A549 (cell line): ENCODE data around the gene CYP26A1. TPM values are rescaled to one million over a fixed set of nuclear protein-coding genes. Genes with fewer than 3 reads are reported as not detected.

Source experiments
- ATAC-seq, 2 experiments: fragments of 200-7000 bp in 1 of 2; fragments of >200 bp in 1 of 2; cut with Nextera tagmentation in 1 of 2; cut with Tn5 transposase in 1 of 2; 3 replicates each; pipeline versions ENCODE4 v1.8.0 to v1.9.1; 2018 to 2020; ENCODE audit warnings: mild to moderate bottlenecking in 1 of 2, moderate library complexity in 1 of 2
- CTCF ChIA-PET: fragments of 300-600 bp; sonication (Branson Sonifier 250); formaldehyde crosslinking; extraction: SDS; loops from one replicate; lab custom pipeline; 2021; ENCODE audit warnings: antibody characterized with exemption, inconsistent platforms; lab: Yijun Ruan, JAX
- POLR2A ChIA-PET: fragments of 350-600 bp; formaldehyde crosslinking; extraction: SDS; loops from one replicate; lab custom pipeline; 2021; ENCODE audit warnings: antibody characterized with exemption, inconsistent platforms; lab: Yijun Ruan, JAX
- DNase-seq, 2 experiments: peaks; one replicate each; pipeline versions ENCODE4 v3.0.0 to v3.0.0-alpha.2; 2011 to 2016; ENCODE audit warnings: low read depth in 1 of 2, low spot score in 1 of 2
- FAIRE-seq: peaks from 2 replicates; lab custom pipeline; 2011; peaks lifted over from hg19 to GRCh38; lab: Jason Lieb, UNC
- H3K27ac ChIP-seq, 2 experiments: fragments of >200 bp; sonication (Bioruptor Twin); formaldehyde crosslinking; 3 replicates each; pipeline ENCODE4 v1.5.1; 2016 to 2017
- H3K4me1 ChIP-seq: fragments of >200 bp; sonication (Bioruptor Twin); formaldehyde crosslinking; 3 replicates; pipeline ENCODE4 v1.6.1; 2016
- H3K4me2 ChIP-seq: fragments of >200 bp; sonication (Bioruptor Twin); formaldehyde crosslinking; 3 replicates; pipeline ENCODE4 v1.6.1; 2016
- H3K4me3 ChIP-seq: fragments of >200 bp; sonication (Bioruptor Twin); formaldehyde crosslinking; 3 replicates; pipeline ENCODE4 v1.5.1; 2016
- H3K9me3 ChIP-seq: fragments of >200 bp; sonication (Bioruptor Twin); formaldehyde crosslinking; 3 replicates; pipeline ENCODE4 v1.6.1; 2016
- CEBPB ChIP-seq, 2 experiments: fragments of >200 bp in 1 of 2; sonication (Bioruptor Twin) in 1 of 2; formaldehyde crosslinking in 1 of 2; IDR thresholded peaks; 2 replicates each; pipeline ENCODE4 v1.6.1; 2012 to 2016
- EHMT2 ChIP-seq: fragments of 200-600 bp; sonication (generic); IDR thresholded peaks from 2 replicates; pipeline ENCODE4 v1.6.1; 2016; ENCODE audit warnings: antibody characterized with exemption, low read depth, mild to moderate bottlenecking, moderate library complexity
- ESRRA ChIP-seq: fragments of 150-350 bp; IDR thresholded peaks from 2 replicates; pipeline ENCODE4 v1.6.1; 2014; ENCODE audit warnings: mild to moderate bottlenecking, low read length, borderline replicate concordance
- HEYL ChIP-seq: fragments of 250-450 bp; sonication (Bioruptor Pico); IDR thresholded peaks from 2 replicates; pipeline ENCODE4 v1.8.0; 2021; ENCODE audit warnings: mild to moderate bottlenecking, moderate library complexity
- HOXA7 ChIP-seq: fragments of 250-450 bp; sonication (Bioruptor Pico); IDR thresholded peaks from 2 replicates; pipeline ENCODE4 v1.5.0; 2020; ENCODE audit warnings: mild to moderate bottlenecking, moderate library complexity
- HOXB13 ChIP-seq: fragments of 250-450 bp; sonication (Bioruptor Pico); IDR thresholded peaks from 2 replicates; pipeline ENCODE4 v1.5.0; 2020; ENCODE audit warnings: low read depth, mild to moderate bottlenecking, moderate library complexity
- JUN ChIP-seq, 2 experiments: fragments of >200 bp; sonication (Bioruptor Twin); formaldehyde crosslinking; IDR thresholded peaks; 2 replicates in 1 of 2; 3 replicates in 1 of 2; pipeline ENCODE4 v1.6.1; 2016 to 2017
- NR3C1 ChIP-seq: fragments of >200 bp; sonication (Bioruptor Twin); formaldehyde crosslinking; IDR thresholded peaks from 3 replicates; pipeline ENCODE4 v1.6.1; 2017
- PHF8 ChIP-seq: fragments of 200-600 bp; sonication (generic); IDR thresholded peaks from 2 replicates; pipeline ENCODE4 v1.6.1; 2016; ENCODE audit warnings: low read depth, mild to moderate bottlenecking, antibody characterized with exemption, moderate library complexity, borderline replicate concordance
- SMC3 ChIP-seq: fragments of >200 bp; sonication (Bioruptor Twin); formaldehyde crosslinking; IDR thresholded peaks from 3 replicates; pipeline ENCODE4 v1.6.1; 2018; ENCODE audit warnings: inconsistent platforms
- ZSCAN20 ChIP-seq: fragments of 250-450 bp; sonication (Bioruptor Pico); IDR thresholded peaks from 2 replicates; pipeline ENCODE4 v1.8.0; 2022; ENCODE audit warnings: mild to moderate bottlenecking, moderate library complexity
- WGBS: methylation state at CpG from one replicate; pipeline ENCODE4 v1.1.6; 2017; ENCODE audit errors: missing lambda C conversion rate; 5-methylcytosine and 5-hydroxymethylcytosine counted together
- polyA plus RNA-seq, 4 experiments: library from polyadenylated mRNA; depleted of rRNA in 3 of 4; stranded (reverse); fragments of >200 nt; fragmentation: RNase III in 1 of 4; extraction: RNeasy Plus Mini Kit Qiagen cat#74134 plus additional on column Dnase treatment in 1 of 4; gene quantifications; 2 replicates in 3 of 4; 3 replicates in 1 of 4; pipeline ENCODE4 v1.2.3, GENCODE V29; 2011 to 2017
- TF ChIP-seq, protein P1 (sequence below): fragments of >200 bp; sonication (Bioruptor Twin); formaldehyde crosslinking; IDR thresholded peaks from 3 replicates; pipeline ENCODE4 v1.6.1; 2016
- TF ChIP-seq, protein P2 (sequence below): fragments of 250-450 bp; sonication (Bioruptor Pico); IDR thresholded peaks from 2 replicates; pipeline ENCODE4 v1.5.0; 2020; ENCODE audit warnings: low read depth, mild to moderate bottlenecking, moderate library complexity
- TF ChIP-seq, protein P3 (sequence below): fragments of 150-350 bp; IDR thresholded peaks from 2 replicates; pipeline ENCODE4 v1.6.1; 2014; ENCODE audit warnings: low read depth, mild to moderate bottlenecking, low read length
- TF ChIP-seq, protein P4 (sequence below): fragments of >200 bp; sonication (Bioruptor Twin); formaldehyde crosslinking; IDR thresholded peaks from 3 replicates; pipeline ENCODE4 v1.5.1; 2016

The CYP26A1 gene
- polyA plus RNA-seq, 2 of the 4 experiments (the other 2 are of a cell fraction) = 1.3 to 7.2 TPM

DNA sequence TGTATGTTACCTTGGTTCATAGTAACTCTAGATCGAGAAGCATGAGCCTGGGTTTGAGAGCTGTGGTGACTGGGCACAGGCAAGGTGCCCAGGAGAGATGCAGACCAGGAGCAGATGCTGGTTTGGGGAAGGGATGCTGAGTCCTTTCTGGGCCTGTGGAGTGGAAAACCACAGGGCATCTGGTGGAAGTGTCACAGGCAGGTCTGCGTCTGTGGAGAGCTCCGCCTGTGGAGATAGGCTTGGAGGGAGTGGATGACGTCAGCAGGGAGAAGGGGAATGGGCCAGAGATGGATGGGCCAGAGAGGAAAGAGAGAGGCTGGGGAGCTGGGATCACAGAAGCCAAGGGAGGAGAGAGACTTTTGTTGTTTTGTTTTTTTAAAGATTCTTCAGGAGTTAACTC lies 14.8 kb downstream of the CYP26A1 start (continued):
- no peak for TF ChIP-seq HEYL (CRISPR knock-in tag)
- TF ChIP-seq, protein P1, sequence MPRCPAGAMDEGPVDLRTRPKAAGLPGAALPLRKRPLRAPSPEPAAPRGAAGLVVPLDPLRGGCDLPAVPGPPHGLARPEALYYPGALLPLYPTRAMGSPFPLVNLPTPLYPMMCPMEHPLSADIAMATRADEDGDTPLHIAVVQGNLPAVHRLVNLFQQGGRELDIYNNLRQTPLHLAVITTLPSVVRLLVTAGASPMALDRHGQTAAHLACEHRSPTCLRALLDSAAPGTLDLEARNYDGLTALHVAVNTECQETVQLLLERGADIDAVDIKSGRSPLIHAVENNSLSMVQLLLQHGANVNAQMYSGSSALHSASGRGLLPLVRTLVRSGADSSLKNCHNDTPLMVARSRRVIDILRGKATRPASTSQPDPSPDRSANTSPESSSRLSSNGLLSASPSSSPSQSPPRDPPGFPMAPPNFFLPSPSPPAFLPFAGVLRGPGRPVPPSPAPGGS = no peak

DNA sequence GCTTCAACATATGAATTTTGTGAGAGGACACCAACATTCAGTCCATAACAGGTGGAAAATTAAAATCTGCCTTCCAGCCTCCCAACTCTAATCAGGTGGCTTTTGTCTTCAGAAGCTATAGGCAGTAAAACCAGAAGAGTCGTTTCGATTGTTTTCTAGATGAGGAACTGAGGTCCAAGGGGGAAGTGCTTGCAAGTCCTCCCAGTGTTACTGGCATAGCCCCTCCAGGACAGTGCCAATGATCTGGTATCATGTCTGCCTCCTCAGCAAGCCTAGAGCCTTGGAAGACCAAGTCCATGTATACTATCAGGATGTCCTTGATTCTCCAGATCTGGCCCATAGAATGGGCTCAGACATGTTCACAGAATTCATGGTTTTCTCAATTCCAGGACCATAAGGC lies 16.9 kb downstream of the CYP26A1 start:
- 75% methylated on average over 2 of the region's 2 CpGs for WGBS
- Histone ChIP-seq H3K4me3 (no peak overlapping the region), H3K9me3 (no peaks in the 10 kb centered on the region), H3K4me2 (no peak overlapping the region), H3K4me1 (no peaks in the 10 kb centered on the region), H3K27ac (no peak overlapping the region)
- ChIA-PET POLR2A (no interaction called here), CTCF (interaction anchor here (8.3 kb wide), 1 partner anchor 10 kb away, joined by 46 read pairs; no protein-coding TSS in a partner anchor)
- no peak for TF ChIP-seq PHF8
- TF ChIP-seq SMC3 = no peak
- no peak for TF ChIP-seq NR3C1
- no peak for TF ChIP-seq EHMT2
- ATAC-seq (no peak), DNase-seq (no peak), FAIRE-seq (no peak)

DNA sequence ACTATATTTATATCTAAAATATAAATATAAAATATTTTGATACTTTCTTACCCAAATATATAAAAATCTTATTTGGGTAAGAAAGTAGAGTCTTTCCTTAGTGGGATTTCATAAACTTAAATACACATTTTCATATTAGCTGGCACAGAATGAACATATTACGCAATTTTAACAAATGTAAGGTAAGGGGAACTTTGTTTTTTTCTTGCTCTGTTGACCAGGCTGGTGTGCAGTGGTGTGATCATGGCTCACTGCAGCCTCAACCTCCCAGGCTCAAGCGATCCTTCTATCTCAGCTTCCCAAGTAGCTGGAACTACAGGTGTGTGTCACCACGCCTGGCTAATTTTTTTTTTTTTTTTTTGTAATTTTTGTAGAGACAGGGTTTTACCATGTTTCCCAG lies 18.3 kb downstream of the CYP26A1 start:
- H3K27ac ChIP-seq = no peak overlapping the region
- H3K4me1 ChIP-seq = no peaks in the 10 kb centered on the region
- TF ChIP-seq ESRRA = no peak
- peak; percentile 77 to 78; a peak in 3 of 4 replicates for TF ChIP-seq CEBPB (IDR thresholded peaks at IDR 0.05)
- H3K4me2 ChIP-seq = no peak overlapping the region
- ChIA-PET CTCF (interaction anchor here (0.6 to 8.3 kb wide), 3 partner anchors 11 to 575 kb away, joined by 3 to 46 read pairs (median 4); no protein-coding TSS in a partner anchor), POLR2A (no interaction called here)
- FAIRE-seq (no peak), ATAC-seq (no peak), DNase-seq (no peak)
- WGBS = 91% methylated on average over 3 of the region's 3 CpGs
- H3K9me3 ChIP-seq = no peaks in the 10 kb centered on the region
- no peak overlapping the region for H3K4me3 ChIP-seq

DNA sequence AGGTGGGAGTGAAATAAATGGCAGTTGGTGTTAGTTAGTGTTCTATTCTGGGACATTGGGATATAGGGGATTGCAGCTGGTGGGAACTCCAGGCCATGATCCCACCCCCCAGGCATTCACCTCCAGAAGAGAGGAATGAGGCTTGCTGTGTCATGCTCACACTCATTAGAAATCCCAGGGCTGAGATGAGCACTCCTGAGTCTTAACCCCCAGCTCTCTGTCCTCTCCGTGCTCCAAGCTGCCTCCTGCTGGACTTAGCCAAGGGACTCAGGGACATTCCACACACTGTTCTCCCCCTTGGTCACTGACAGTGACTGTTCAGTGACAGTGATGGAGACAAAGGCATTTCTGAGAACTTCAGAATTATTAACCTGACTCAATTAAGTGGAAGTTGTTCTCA lies 21.5 kb downstream of the CYP26A1 start:
- H3K4me2 ChIP-seq = no peak overlapping the region
- ATAC-seq (peak in 1 of 2 experiments; percentile 38; a peak in 1 of 6 replicates), FAIRE-seq (no peak), DNase-seq (no peak)
- H3K4me3 ChIP-seq = no peak overlapping the region
- WGBS = 82% methylated on average over 1 of the region's 1 CpG
- H3K4me1 ChIP-seq = no peaks in the 10 kb centered on the region
- H3K9me3 ChIP-seq = no peaks in the 10 kb centered on the region
- ChIA-PET CTCF (interaction anchor here (1.3 to 8.3 kb wide), 2 partner anchors 14 to 22 kb away, joined by 3 to 46 read pairs; partner anchors contain the start of gene CYP26A1), POLR2A (no interaction called here)
- H3K27ac ChIP-seq = no peak overlapping the region
- TF ChIP-seq PHF8 (no peak), HEYL (CRISPR knock-in tag) (no peak), HOXB13 (CRISPR knock-in tag) (no peak), HOXA7 (CRISPR knock-in tag) (no peak), ZSCAN20 (no peak), JUN (IDR thresholded peaks at IDR 0.05) (no peak)
- TF ChIP-seq, protein P2, sequence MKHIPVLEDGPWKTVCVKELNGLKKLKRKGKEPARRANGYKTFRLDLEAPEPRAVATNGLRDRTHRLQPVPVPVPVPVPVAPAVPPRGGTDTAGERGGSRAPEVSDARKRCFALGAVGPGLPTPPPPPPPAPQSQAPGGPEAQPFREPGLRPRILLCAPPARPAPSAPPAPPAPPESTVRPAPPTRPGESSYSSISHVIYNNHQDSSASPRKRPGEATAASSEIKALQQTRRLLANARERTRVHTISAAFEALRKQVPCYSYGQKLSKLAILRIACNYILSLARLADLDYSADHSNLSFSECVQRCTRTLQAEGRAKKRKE (CRISPR knock-in tag) = no peak
- TF ChIP-seq, protein P3, sequence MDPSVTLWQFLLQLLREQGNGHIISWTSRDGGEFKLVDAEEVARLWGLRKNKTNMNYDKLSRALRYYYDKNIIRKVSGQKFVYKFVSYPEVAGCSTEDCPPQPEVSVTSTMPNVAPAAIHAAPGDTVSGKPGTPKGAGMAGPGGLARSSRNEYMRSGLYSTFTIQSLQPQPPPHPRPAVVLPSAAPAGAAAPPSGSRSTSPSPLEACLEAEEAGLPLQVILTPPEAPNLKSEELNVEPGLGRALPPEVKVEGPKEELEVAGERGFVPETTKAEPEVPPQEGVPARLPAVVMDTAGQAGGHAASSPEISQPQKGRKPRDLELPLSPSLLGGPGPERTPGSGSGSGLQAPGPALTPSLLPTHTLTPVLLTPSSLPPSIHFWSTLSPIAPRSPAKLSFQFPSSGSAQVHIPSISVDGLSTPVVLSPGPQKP = no peak
- TF ChIP-seq, protein P4, sequence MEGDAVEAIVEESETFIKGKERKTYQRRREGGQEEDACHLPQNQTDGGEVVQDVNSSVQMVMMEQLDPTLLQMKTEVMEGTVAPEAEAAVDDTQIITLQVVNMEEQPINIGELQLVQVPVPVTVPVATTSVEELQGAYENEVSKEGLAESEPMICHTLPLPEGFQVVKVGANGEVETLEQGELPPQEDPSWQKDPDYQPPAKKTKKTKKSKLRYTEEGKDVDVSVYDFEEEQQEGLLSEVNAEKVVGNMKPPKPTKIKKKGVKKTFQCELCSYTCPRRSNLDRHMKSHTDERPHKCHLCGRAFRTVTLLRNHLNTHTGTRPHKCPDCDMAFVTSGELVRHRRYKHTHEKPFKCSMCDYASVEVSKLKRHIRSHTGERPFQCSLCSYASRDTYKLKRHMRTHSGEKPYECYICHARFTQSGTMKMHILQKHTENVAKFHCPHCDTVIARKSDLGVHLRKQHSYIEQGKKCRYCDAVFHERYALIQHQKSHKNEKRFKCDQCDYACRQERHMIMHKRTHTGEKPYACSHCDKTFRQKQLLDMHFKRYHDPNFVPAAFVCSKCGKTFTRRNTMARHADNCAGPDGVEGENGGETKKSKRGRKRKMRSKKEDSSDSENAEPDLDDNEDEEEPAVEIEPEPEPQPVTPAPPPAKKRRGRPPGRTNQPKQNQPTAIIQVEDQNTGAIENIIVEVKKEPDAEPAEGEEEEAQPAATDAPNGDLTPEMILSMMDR = no peak
